CD14-positive monocyte (primary cell): Measurements from ENCODE around the gene SLC2A6. TPM values are rescaled to one million over a fixed set of nuclear protein-coding genes. Genes with fewer than 3 reads are reported as not detected.
A peak's percentile ranks its signal among the peaks of the same experiment; 100 is the strongest.

ENCODE experiments used
- DNase-seq, 3 donors: peaks; one replicate each; pipeline ENCODE4 v3.0.0-alpha.2; 2011 to 2022
- H2AFZ ChIP-seq: 2 replicates; pipeline ENCODE4 v1.6.0; 2012; ENCODE audit warnings: mild to moderate bottlenecking, low read depth, low read length, inconsistent platforms; ENCODE audit not compliant: insufficient read depth, poor library complexity, severe bottlenecking
- H3K27ac ChIP-seq, 2 donors: 1 replicate in 1 of 2; 2 replicates in 1 of 2; pipeline ENCODE4 v1.5.1; 2012 to 2013; ENCODE audit warnings: low read length in 2 of 2, control low read depth in 1 of 2, inconsistent platforms in 1 of 2, low read depth in 1 of 2, mild to moderate bottlenecking in 1 of 2
- H3K27me3 ChIP-seq, 2 donors: one replicate each; pipeline versions ENCODE4 v1.6.0 to v1.6.1; 2011 to 2013; ENCODE audit warnings: low read length in 2 of 2; ENCODE audit not compliant: control insufficient read depth in 2 of 2, insufficient read depth in 2 of 2
- H3K36me3 ChIP-seq, 2 donors: replicated peaks in 1 of 2; 1 replicate in 1 of 2; 2 replicates in 1 of 2; pipeline versions ENCODE4 v1.5.1 to v1.6.1; 2012 to 2013; ENCODE audit warnings: low read length in 2 of 2, control low read depth in 1 of 2, inconsistent platforms in 1 of 2, mild to moderate bottlenecking in 1 of 2; ENCODE audit not compliant: insufficient read depth in 2 of 2, control insufficient read depth in 1 of 2
- H3K4me1 ChIP-seq, 2 donors: 1 replicate in 1 of 2; 2 replicates in 1 of 2; pipeline versions ENCODE4 v1.5.1 to v1.6.1; 2012 to 2013; ENCODE audit warnings: low read length in 2 of 2, control low read depth in 1 of 2, inconsistent platforms in 1 of 2, mild to moderate bottlenecking in 1 of 2, moderate library complexity in 1 of 2; ENCODE audit not compliant: insufficient read depth in 2 of 2, control insufficient read depth in 1 of 2
- H3K4me2 ChIP-seq: replicated peaks from 2 replicates; pipeline ENCODE3; 2012; ENCODE audit warnings: low read length, moderate library complexity, mild to moderate bottlenecking; ENCODE audit not compliant: poor library complexity, severe bottlenecking; ENCODE audit errors: extremely low read depth
- H3K4me3 ChIP-seq, 3 experiments: fragments of 200-600 bp in 1 of 3; sonication (generic) in 1 of 3; replicated peaks in 1 of 3; 1 replicate in 2 of 3; 2 replicates in 1 of 3; pipeline ENCODE4 v1.5.1; 2011 to 2013; ENCODE audit warnings: low read length in 3 of 3, mild to moderate bottlenecking in 3 of 3, control low read depth in 2 of 3, low read depth in 2 of 3, inconsistent platforms in 1 of 3, moderate library complexity in 1 of 3
- H3K79me2 ChIP-seq: 2 replicates; pipeline ENCODE4 v1.6.0; 2012; ENCODE audit warnings: mild to moderate bottlenecking, control low read depth, inconsistent platforms, low read length, moderate library complexity; ENCODE audit not compliant: insufficient read depth
- H3K9ac ChIP-seq: 2 replicates; pipeline ENCODE4 v1.6.0; 2017; ENCODE audit warnings: low read length, mild to moderate bottlenecking; ENCODE audit not compliant: insufficient read depth, poor library complexity, severe bottlenecking
- H3K9me3 ChIP-seq, 2 donors: replicated peaks in 1 of 2; 1 replicate in 1 of 2; 2 replicates in 1 of 2; pipeline versions ENCODE4 v1.5.1 to v1.6.1; 2012 to 2013; ENCODE audit warnings: low read length in 2 of 2, control low read depth in 1 of 2; ENCODE audit not compliant: control insufficient read depth in 1 of 2, insufficient read depth in 1 of 2
- H4K20me1 ChIP-seq: 2 replicates; pipeline ENCODE4 v1.6.0; 2012; ENCODE audit warnings: mild to moderate bottlenecking, low read length, control low read depth, moderate library complexity; ENCODE audit not compliant: insufficient read depth
- H3K27ac Mint-ChIP-seq, 7 donors: one replicate each; pipeline ENCODE4 v1.8.0; 2020; ENCODE audit warnings: mild to moderate bottlenecking in 7 of 7, mixed read lengths in 7 of 7, moderate library complexity in 6 of 7, inconsistent platforms in 2 of 7
- H3K27me3 Mint-ChIP-seq, 3 donors: one replicate each; pipeline ENCODE4 v1.8.0; 2021 to 2022; ENCODE audit warnings: low read depth in 3 of 3, mild to moderate bottlenecking in 3 of 3, mixed read lengths in 3 of 3, moderate library complexity in 3 of 3, inconsistent platforms in 1 of 3
- H3K36me3 Mint-ChIP-seq, 2 donors: one replicate each; pipeline ENCODE4 v1.8.0; 2020; ENCODE audit warnings: mixed read lengths in 2 of 2, inconsistent platforms in 1 of 2, mild to moderate bottlenecking in 1 of 2
- H3K4me1 Mint-ChIP-seq: one replicate; pipeline ENCODE4 v1.8.0; 2020; ENCODE audit warnings: mild to moderate bottlenecking, mixed read lengths
- H3K4me3 Mint-ChIP-seq, 2 donors: one replicate each; pipeline ENCODE4 v1.8.0; 2020; ENCODE audit warnings: mild to moderate bottlenecking in 2 of 2, mixed read lengths in 2 of 2, moderate library complexity in 1 of 2
- H3K9me3 Mint-ChIP-seq, 7 donors: one replicate each; pipeline ENCODE4 v1.8.0; 2020 to 2022; ENCODE audit warnings: mixed read lengths in 7 of 7, mild to moderate bottlenecking in 6 of 7, moderate library complexity in 6 of 7, inconsistent platforms in 2 of 7
- WGBS: methylation state at CpG from one replicate; pipeline ENCODE4 v1.1.5; 2013; ENCODE audit warnings: missing lambda C conversion rate; ENCODE audit not compliant: insufficient coverage; 5-methylcytosine and 5-hydroxymethylcytosine counted together
- intact Hi-C, 2 donors: fragments of 100-400 bp; cut with micrococcal nuclease; formaldehyde crosslinking; loops; one replicate each; pipeline versions ENCODE4 v1.15.0 to v1.15.1; 2023
- polyA plus RNA-seq, 3 donors: library from polyadenylated mRNA; depleted of rRNA in 1 of 3; unstranded in 2 of 3; stranded (reverse) in 1 of 3; fragments of 300-500 nt in 2 of 3; fragments of >200 nt in 1 of 3; fragmentation: Illumina TruSeq in 2 of 3; gene quantifications; 1 replicate in 2 of 3; 2 replicates in 1 of 3; pipeline ENCODE4 v1.2.3, GENCODE V29; 2012 to 2021
- TF ChIP-seq, protein P1 (sequence below): fragments of 200-600 bp; IDR thresholded peaks from one replicate; pipeline ENCODE4 v1.8.0; 2022; ENCODE audit warnings: antibody characterized with exemption, mild to moderate bottlenecking

Gene SLC2A6
- polyA plus RNA-seq, 3 donors: 43.2 to 127 (median 60.4) TPM

DNA sequence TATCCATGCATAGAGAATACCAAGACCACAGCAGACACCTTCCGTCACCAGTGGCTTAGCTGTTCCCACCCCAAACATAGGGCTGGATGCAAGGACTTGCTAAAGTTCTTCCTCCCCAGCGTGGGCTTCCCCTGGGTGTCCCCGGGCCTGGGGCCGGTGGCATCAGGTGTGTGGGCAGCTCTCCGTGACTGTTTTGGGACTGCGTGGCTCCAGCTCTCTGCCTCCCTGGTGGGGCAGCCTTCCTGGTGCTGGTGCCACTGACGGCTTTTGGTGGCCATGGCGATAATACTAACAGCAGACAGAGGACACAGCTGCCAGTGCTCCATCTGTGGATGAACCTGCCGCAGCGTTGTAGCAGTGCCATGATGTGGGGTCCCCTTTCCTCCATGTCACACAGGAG is 14.3 kb downstream of the SLC2A6 start:
- H3K9me3 Mint-ChIP-seq: no peaks in the 10 kb centered on the region
- H3K4me1 ChIP-seq: peaks cover 7 to 15% of the 10 kb centered on the region in 2 donors
- H3K27ac ChIP-seq: no peak overlapping the region
- intact Hi-C loops: no loop called here
- no peak overlapping the region for H3K27ac Mint-ChIP-seq
- no peak overlapping the region for H3K4me3 Mint-ChIP-seq
- H3K27me3 ChIP-seq: peaks cover 0 to 5% of the 10 kb centered on the region in 2 donors
- H3K4me2 ChIP-seq: no peak overlapping the region
- no peaks in the 10 kb centered on the region for H3K36me3 ChIP-seq
- WGBS: 90% methylated on average over 8 of the region's 10 CpGs
- H3K9me3 ChIP-seq: no peaks in the 10 kb centered on the region
- H3K9ac ChIP-seq: no peak overlapping the region
- DNase-seq: no peak
- H4K20me1 ChIP-seq: peaks cover 36% of the 10 kb centered on the region
- no peak overlapping the region for H3K4me3 ChIP-seq
- TF ChIP-seq, protein P1, sequence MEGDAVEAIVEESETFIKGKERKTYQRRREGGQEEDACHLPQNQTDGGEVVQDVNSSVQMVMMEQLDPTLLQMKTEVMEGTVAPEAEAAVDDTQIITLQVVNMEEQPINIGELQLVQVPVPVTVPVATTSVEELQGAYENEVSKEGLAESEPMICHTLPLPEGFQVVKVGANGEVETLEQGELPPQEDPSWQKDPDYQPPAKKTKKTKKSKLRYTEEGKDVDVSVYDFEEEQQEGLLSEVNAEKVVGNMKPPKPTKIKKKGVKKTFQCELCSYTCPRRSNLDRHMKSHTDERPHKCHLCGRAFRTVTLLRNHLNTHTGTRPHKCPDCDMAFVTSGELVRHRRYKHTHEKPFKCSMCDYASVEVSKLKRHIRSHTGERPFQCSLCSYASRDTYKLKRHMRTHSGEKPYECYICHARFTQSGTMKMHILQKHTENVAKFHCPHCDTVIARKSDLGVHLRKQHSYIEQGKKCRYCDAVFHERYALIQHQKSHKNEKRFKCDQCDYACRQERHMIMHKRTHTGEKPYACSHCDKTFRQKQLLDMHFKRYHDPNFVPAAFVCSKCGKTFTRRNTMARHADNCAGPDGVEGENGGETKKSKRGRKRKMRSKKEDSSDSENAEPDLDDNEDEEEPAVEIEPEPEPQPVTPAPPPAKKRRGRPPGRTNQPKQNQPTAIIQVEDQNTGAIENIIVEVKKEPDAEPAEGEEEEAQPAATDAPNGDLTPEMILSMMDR: no peak
- H3K79me2 ChIP-seq: no peaks in the 10 kb centered on the region
- H3K36me3 Mint-ChIP-seq: no peaks in the 10 kb centered on the region
- H3K4me1 Mint-ChIP-seq: peaks cover 11% of the 10 kb centered on the region
- peaks cover 9 to 22% (median 13%) of the 10 kb centered on the region in 3 donors for H3K27me3 Mint-ChIP-seq
- no peak overlapping the region for H2AFZ ChIP-seq

GRCh38 chr9:133463864-133464615 is 14.9 kb downstream of the SLC2A6 start:
- Histone ChIP-seq H3K27me3 (peaks cover 0 to 5% of the 10 kb centered on the region in 2 donors), H3K27ac (no peak overlapping the region), H3K9ac (no peak overlapping the region), H2AFZ (no peak overlapping the region), H3K4me1 (peaks cover 11 to 16% of the 10 kb centered on the region in 2 donors), H3K9me3 (no peaks in the 10 kb centered on the region), H4K20me1 (peaks cover 30% of the 10 kb centered on the region), H3K4me3 (no peak overlapping the region), H3K4me2 (no peak overlapping the region), H3K79me2 (no peaks in the 10 kb centered on the region), H3K36me3 (no peaks in the 10 kb centered on the region)
- intact Hi-C loops: no loop called here
- DNase-seq: no peak
- H3K27ac Mint-ChIP-seq: peak overlapping the region in 1 of 7 donors; percentile 43
- WGBS: 76% methylated on average over 24 of the region's 24 CpGs
- TF ChIP-seq, protein P1: no peak
- peaks cover 15% of the 10 kb centered on the region for H3K4me1 Mint-ChIP-seq
- no peaks in the 10 kb centered on the region for H3K36me3 Mint-ChIP-seq
- peaks cover 9 to 26% (median 13%) of the 10 kb centered on the region in 3 donors for H3K27me3 Mint-ChIP-seq
- no peaks in the 10 kb centered on the region for H3K9me3 Mint-ChIP-seq
- no peak overlapping the region for H3K4me3 Mint-ChIP-seq
